Skeletal muscle satellite cell (primary cell): ENCODE results near the gene GPC5.

Experiments
- H3K27me3 ChIP-seq: 2 replicates; pipeline ENCODE4 v1.7.0; 2013; ENCODE audit warnings: low read length; ENCODE audit not compliant: control insufficient read depth, insufficient read depth
- H3K36me3 ChIP-seq: 2 replicates; pipeline ENCODE4 v1.7.0; 2013; ENCODE audit warnings: mild to moderate bottlenecking, control low read depth, low read length; ENCODE audit not compliant: insufficient read depth
- H3K4me1 ChIP-seq: 2 replicates; pipeline ENCODE4 v1.7.0; 2013; ENCODE audit warnings: low read length; ENCODE audit not compliant: control insufficient read depth, insufficient read depth
- H3K4me2 ChIP-seq: 2 replicates; pipeline ENCODE4 v1.7.0; 2013; ENCODE audit warnings: mild to moderate bottlenecking, low read length
- H3K4me3 ChIP-seq: 2 replicates; pipeline ENCODE4 v1.7.0; 2013; ENCODE audit warnings: low read length
- H3K9ac ChIP-seq: 2 replicates; pipeline ENCODE4 v1.7.0; 2013; ENCODE audit warnings: mild to moderate bottlenecking, low read depth, low read length, moderate library complexity
- H3K9me3 ChIP-seq: replicated peaks from 2 replicates; pipeline ENCODE4 v1.7.0; 2013; ENCODE audit warnings: mild to moderate bottlenecking, control low read depth, low read length

Gene GPC5

DNA sequence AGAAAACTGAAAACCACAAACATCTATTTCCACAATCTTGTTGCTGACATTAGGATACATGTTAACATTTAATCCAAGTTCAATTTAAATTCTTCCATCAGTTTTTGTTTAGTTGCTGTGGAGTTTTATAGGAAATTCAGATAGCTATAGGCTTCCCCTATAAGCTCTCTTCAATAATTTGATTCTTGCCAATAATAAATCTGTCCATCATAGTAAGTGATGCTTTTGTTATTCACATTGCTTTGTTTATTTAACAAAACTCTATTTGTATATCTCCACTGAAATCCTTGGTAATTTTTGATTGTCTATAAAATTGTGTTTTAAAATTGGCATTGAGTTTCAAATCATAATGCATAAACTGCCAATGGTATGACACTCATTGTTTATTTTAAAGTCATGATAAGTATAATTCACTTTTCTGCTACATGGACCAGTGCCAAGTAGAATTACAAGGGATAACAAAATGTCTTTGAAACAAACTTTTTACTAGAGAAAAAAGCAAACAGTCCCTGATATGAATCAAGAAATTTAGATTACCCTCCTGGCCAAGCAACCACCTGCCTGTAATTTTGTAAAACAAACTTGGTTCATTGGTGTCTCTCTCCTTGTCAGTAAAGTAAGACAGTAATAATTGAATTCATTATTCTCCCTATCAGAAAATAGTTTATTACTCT lies 1250.9 kb downstream of the GPC5 start:
- Histone ChIP-seq H3K9me3 (no peaks in the 10 kb centered on the region), H3K27me3 (no peaks in the 10 kb centered on the region), H3K9ac (no peak overlapping the region), H3K4me1 (no peaks in the 10 kb centered on the region), H3K36me3 (no peaks in the 10 kb centered on the region), H3K4me3 (no peak overlapping the region), H3K4me2 (no peak overlapping the region)

DNA sequence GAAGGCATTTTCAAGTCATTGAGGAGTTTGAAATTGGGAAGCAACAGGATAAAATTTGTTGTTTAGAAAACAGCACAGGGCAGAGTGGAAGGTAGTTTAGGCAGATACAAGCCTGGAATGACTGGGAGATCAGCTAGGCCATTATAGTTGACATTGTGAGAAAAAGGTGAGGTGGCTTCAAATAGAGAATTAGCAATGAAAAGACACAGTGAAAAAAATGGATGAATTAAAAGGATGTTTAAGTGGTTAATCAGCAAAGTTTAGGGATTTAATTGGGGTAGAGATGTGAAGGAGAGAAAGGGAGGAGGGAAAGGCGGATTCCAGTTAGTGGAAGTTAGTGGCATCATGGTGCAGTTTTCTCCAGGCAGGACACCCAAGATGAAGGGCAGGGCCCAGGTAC lies 1257.7 kb downstream of the GPC5 start:
- Histone ChIP-seq H3K4me3 (no peak overlapping the region), H3K4me1 (peaks cover 4% of the 10 kb centered on the region), H3K27me3 (no peaks in the 10 kb centered on the region), H3K9ac (no peak overlapping the region), H3K4me2 (no peak overlapping the region), H3K9me3 (no peaks in the 10 kb centered on the region), H3K36me3 (no peaks in the 10 kb centered on the region)

GRCh38 chr13:92656648-92657047 lies 1258.2 kb downstream of the GPC5 start:
- H3K9me3 ChIP-seq: no peaks in the 10 kb centered on the region

DNA sequence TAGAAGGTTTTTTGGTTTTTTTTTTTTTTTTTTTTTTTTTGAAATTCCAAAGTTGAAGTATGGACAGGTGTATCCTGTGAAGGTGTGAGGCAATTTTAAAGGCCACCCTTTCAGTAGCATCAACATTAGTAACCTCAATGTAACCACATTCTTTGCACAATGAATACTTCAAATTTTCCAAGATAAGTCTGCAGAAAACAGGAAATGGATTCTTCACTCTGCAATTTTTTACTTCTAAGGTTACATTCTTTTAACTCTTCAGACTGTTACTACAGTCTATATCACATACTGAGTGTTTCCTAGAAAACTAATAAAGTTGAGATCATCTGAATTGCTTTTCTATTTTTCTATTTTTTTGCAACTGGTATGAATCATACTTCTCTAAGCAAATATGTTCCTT lies 1259.1 kb downstream of the GPC5 start:
- Histone ChIP-seq H3K9me3 (no peaks in the 10 kb centered on the region), H3K36me3 (no peaks in the 10 kb centered on the region), H3K4me3 (no peak overlapping the region), H3K27me3 (no peaks in the 10 kb centered on the region), H3K4me1 (peaks cover 4% of the 10 kb centered on the region), H3K9ac (no peak overlapping the region), H3K4me2 (no peak overlapping the region)

More at GRCh38 chr13:92656648-92657047, 1258.2 kb downstream of the GPC5 start:
- Histone ChIP-seq H3K9ac (no peak overlapping the region), H3K36me3 (no peaks in the 10 kb centered on the region), H3K27me3 (no peaks in the 10 kb centered on the region), H3K4me2 (no peak overlapping the region), H3K4me3 (no peak overlapping the region), H3K4me1 (peaks cover 4% of the 10 kb centered on the region)

DNA sequence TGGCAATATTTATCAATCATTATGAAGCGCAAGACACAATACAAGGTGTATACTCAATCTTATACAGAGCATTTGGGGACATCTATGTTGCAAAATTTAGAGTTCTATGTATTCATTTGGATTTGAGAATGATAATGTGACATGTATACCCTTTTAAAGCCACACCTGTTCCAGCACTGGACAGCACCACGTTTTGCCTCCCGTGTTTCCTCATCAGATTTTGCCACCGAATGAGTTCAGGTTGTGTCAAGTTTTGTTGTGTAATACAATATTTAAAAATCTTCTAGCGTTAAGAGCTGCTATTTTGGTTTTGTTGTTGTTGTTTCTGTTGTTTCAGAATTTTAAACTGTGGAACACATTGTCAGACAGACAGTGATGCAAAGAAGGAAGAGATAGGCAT lies 1259.9 kb downstream of the GPC5 start:
- Histone ChIP-seq H3K36me3 (no peaks in the 10 kb centered on the region), H3K27me3 (no peaks in the 10 kb centered on the region), H3K4me1 (peaks cover 4% of the 10 kb centered on the region), H3K9me3 (no peaks in the 10 kb centered on the region), H3K4me3 (no peak overlapping the region), H3K9ac (no peak overlapping the region), H3K4me2 (no peak overlapping the region)

DNA sequence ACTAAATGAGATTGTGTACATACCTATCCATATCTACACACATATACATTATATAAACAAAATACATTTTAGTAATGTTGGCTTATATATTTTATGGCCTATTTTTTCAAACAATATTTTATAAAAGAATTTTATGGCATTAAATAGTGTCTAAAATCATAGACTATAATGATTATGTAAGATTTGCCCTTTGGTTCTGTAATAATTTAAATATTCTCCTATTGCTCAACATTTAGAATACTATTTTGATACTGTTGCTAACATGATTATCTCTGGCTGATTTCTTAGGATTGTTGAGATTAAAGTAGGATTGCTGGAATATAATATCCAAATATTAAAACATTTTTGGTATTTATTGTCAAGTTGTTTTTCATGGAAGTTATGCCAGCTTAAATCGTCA lies 1263.0 kb downstream of the GPC5 start:
- peaks cover 4% of the 10 kb centered on the region for H3K4me1 ChIP-seq

GRCh38 chr13:92668157-92668556 lies 1269.7 kb downstream of the GPC5 start:
- Histone ChIP-seq H3K36me3 (no peaks in the 10 kb centered on the region), H3K4me1 (no peaks in the 10 kb centered on the region), H3K27me3 (no peaks in the 10 kb centered on the region), H3K4me2 (no peak overlapping the region), H3K9ac (no peak overlapping the region), H3K4me3 (no peak overlapping the region), H3K9me3 (no peaks in the 10 kb centered on the region)

More for the DNA sequence above, 1263.0 kb downstream of the GPC5 start:
- Histone ChIP-seq H3K27me3 (no peaks in the 10 kb centered on the region), H3K9ac (no peak overlapping the region), H3K4me3 (no peak overlapping the region), H3K4me2 (no peak overlapping the region), H3K36me3 (no peaks in the 10 kb centered on the region), H3K9me3 (no peaks in the 10 kb centered on the region)

GRCh38 chr13:92670096-92670495 lies 1271.7 kb downstream of the GPC5 start:
- H3K9me3 ChIP-seq: no peaks in the 10 kb centered on the region
- no peaks in the 10 kb centered on the region for H3K4me1 ChIP-seq
- H3K4me3 ChIP-seq: no peak overlapping the region
- H3K9ac ChIP-seq: no peak overlapping the region
- no peaks in the 10 kb centered on the region for H3K36me3 ChIP-seq
- H3K27me3 ChIP-seq: no peaks in the 10 kb centered on the region
- no peak overlapping the region for H3K4me2 ChIP-seq

DNA sequence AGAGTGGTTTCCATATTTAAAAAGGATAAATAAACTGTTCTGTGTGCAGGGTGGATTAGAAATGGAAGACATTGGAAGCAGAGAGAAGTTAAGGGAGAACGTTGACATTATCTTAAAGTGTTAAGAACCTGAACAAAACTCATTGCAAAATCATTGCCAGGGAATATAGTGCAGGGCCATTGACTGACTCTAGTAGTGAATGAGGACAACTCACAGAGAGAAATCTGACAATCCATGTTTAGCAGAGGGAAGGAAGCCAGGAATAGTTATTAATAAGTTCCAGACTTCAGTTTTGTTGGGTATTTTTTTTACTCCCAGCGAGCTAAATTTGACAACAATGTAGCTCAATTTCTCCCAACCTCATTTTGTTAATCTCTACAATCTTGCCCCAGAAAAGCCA lies 1273.4 kb downstream of the GPC5 start:
- H3K4me2 ChIP-seq: no peak overlapping the region
- H3K9ac ChIP-seq: no peak overlapping the region
- H3K4me3 ChIP-seq: no peak overlapping the region
- H3K9me3 ChIP-seq: no peaks in the 10 kb centered on the region
- H3K4me1 ChIP-seq: no peaks in the 10 kb centered on the region
- no peaks in the 10 kb centered on the region for H3K27me3 ChIP-seq
- no peaks in the 10 kb centered on the region for H3K36me3 ChIP-seq

GRCh38 chr13:92676246-92676645 lies 1277.8 kb downstream of the GPC5 start:
- no peaks in the 10 kb centered on the region for H3K9me3 ChIP-seq
- H3K27me3 ChIP-seq: no peaks in the 10 kb centered on the region
- H3K36me3 ChIP-seq: no peaks in the 10 kb centered on the region
- H3K4me3 ChIP-seq: no peak overlapping the region
- H3K4me2 ChIP-seq: no peak overlapping the region
- no peak overlapping the region for H3K9ac ChIP-seq
- no peaks in the 10 kb centered on the region for H3K4me1 ChIP-seq

- Histone ChIP-seq H3K4me3 (no peak overlapping the region), H3K36me3 (no peaks in the 10 kb centered on the region), H3K27me3 (no peaks in the 10 kb centered on the region)
These were observed 1279.2 kb downstream of the GPC5 start for GRCh38 chr13:92677571-92677970.

DNA sequence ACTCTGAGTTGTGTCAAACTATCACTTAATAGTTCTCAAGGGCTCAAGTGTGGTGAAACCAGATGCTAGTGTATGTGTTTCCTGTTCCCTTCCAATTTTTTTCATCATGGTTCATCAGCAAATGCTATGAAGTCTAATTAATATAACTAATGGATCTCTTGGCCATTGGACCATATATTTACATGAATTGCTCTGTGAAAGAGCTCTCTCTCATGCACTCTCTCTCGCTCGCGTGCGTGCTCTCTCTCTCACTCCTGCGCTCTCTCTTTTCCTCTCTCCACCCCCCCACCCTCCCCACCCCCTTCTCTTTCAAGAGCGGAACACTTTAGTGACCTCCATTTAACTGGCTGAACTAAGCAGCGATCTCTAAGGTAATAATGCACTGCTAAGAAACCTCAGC lies 1281.2 kb downstream of the GPC5 start:
- no peak overlapping the region for H3K4me3 ChIP-seq
- H3K9ac ChIP-seq: no peak overlapping the region
- H3K27me3 ChIP-seq: no peaks in the 10 kb centered on the region
- H3K4me2 ChIP-seq: no peak overlapping the region
- no peaks in the 10 kb centered on the region for H3K36me3 ChIP-seq
- H3K9me3 ChIP-seq: no peaks in the 10 kb centered on the region
- no peaks in the 10 kb centered on the region for H3K4me1 ChIP-seq

More at GRCh38 chr13:92677571-92677970, 1279.2 kb downstream of the GPC5 start:
- no peak overlapping the region for H3K9ac ChIP-seq
- H3K4me2 ChIP-seq: no peak overlapping the region
- no peaks in the 10 kb centered on the region for H3K9me3 ChIP-seq
- H3K4me1 ChIP-seq: no peaks in the 10 kb centered on the region
